Caco-2 (cell line): ENCODE measurements around the gene PLS3. TPM values are rescaled to one million over a fixed set of nuclear protein-coding genes. Genes with fewer than 3 reads are reported as not detected.

Experiments
- BruUV-seq: library from RNA; stranded (reverse); fragments of 400-500 nt; replicated peaks from 2 replicates; lab custom pipeline; 2021; lab: Mats Ljungman, UMichigan
- CTCF ChIA-PET: fragments of 300-600 bp; sonication (Branson Sonifier 250); formaldehyde crosslinking; loops from one replicate; lab custom pipeline; 2022; ENCODE audit warnings: antibody characterized with exemption; lab: Charles Lee
- POLR2A ChIA-PET: fragments of 300-600 bp; sonication (Branson Sonifier 250); formaldehyde crosslinking; loops from one replicate; lab custom pipeline; 2022; ENCODE audit warnings: antibody characterized with exemption; lab: Charles Lee
- DNase-seq, 2 experiments: peaks; one replicate each; pipeline versions ENCODE4 v3.0.0 to v3.0.0-alpha.2; 2020 to 2022
- H3K27me3 ChIP-seq: replicated peaks from 2 replicates; pipeline ENCODE4 v1.6.0; 2011; ENCODE audit warnings: low read length; ENCODE audit not compliant: control insufficient read depth, insufficient read depth
- H3K36me3 ChIP-seq: 2 replicates; pipeline ENCODE4 v1.5.1; 2011; ENCODE audit warnings: low read length; ENCODE audit not compliant: control insufficient read depth, insufficient read depth
- H3K4me1 ChIP-seq: fragments of 250-450 bp; sonication (Bioruptor Pico); 2 replicates; pipeline ENCODE4 v1.5.1; 2020; ENCODE audit warnings: mild to moderate bottlenecking
- H3K4me3 ChIP-seq: 2 replicates; pipeline ENCODE4 v1.5.1; 2011; ENCODE audit warnings: low read depth, mild to moderate bottlenecking, control low read depth, low read length
- H3K9me3 ChIP-seq: fragments of 250-450 bp; sonication (Bioruptor Pico); 2 replicates; pipeline ENCODE4 v1.5.1; 2020; ENCODE audit warnings: mild to moderate bottlenecking, moderate library complexity
- H3K27ac Mint-ChIP-seq: one replicate; pipeline ENCODE4 v1.8.0; 2022; ENCODE audit warnings: mixed read lengths; ENCODE audit not compliant: unreplicated experiment
- H3K27me3 Mint-ChIP-seq: one replicate; pipeline ENCODE4 v1.8.0; 2022; ENCODE audit warnings: mixed read lengths; ENCODE audit not compliant: insufficient read depth, unreplicated experiment
- H3K36me3 Mint-ChIP-seq: one replicate; pipeline ENCODE4 v1.8.0; 2022; ENCODE audit warnings: mild to moderate bottlenecking, mixed read lengths; ENCODE audit not compliant: insufficient read depth, unreplicated experiment
- H3K4me1 Mint-ChIP-seq: one replicate; pipeline ENCODE4 v1.8.0; 2022; ENCODE audit warnings: low read depth, mixed read lengths; ENCODE audit not compliant: unreplicated experiment
- H3K4me3 Mint-ChIP-seq: one replicate; pipeline ENCODE4 v1.8.0; 2022; ENCODE audit warnings: mild to moderate bottlenecking, moderate library complexity, mixed read lengths; ENCODE audit not compliant: unreplicated experiment
- H3K9me3 Mint-ChIP-seq: one replicate; pipeline ENCODE4 v1.8.0; 2022; ENCODE audit warnings: mixed read lengths; ENCODE audit not compliant: unreplicated experiment
- intact Hi-C: fragments of 100-400 bp; cut with micrococcal nuclease; formaldehyde crosslinking; loops from one replicate; pipeline ENCODE4 v1.10.0; 2022; ENCODE audit not compliant: unreplicated experiment
- total RNA-seq: library from RNA; stranded (reverse); gene quantifications from 2 replicates; pipeline ENCODE4 v1.2.3, GENCODE V29; 2022
- TF ChIP-seq, protein P1 (sequence below), 2 experiments: fragments of 200-600 bp in 1 of 2; IDR thresholded peaks; 1 replicate in 1 of 2; 2 replicates in 1 of 2; pipeline versions ENCODE4 v1.5.1 to v1.8.0; 2011 to 2022; ENCODE audit warnings: antibody characterized with exemption in 1 of 2, control low read depth in 1 of 2, inconsistent platforms in 1 of 2, low read depth in 1 of 2, low read length in 1 of 2, mild to moderate bottlenecking in 1 of 2, moderate library complexity in 1 of 2; ENCODE audit not compliant: insufficient read depth in 1 of 2, severe bottlenecking in 1 of 2, unreplicated experiment in 1 of 2

The PLS3 gene
- total RNA-seq, 1 experiment from 2014 or later = 213 TPM

DNA sequence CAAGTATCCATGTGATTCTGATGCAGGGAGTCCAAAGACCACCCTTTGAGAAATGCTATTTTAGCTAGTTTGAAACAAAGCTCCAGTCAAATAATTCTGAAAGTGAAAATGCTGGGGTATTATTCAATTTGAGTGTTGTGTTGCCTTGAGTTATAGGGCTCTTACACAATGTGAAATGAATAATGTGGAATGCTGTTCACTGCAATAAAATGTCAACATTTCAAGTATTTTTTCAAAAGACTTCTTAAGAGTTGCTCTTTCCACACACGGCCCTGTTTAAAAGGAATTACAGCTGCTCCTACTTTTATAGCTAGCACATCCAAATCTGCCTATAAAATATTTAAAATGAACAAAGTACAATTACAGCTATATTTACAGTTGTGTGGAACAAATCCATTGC lies 27.5 kb upstream of the PLS3 start:
- no TSS peak for BruUV-seq
- Histone ChIP-seq H3K36me3 (no peaks in the 10 kb centered on the region), H3K9me3 (no peaks in the 10 kb centered on the region), H3K4me1 (no peaks in the 10 kb centered on the region), H3K4me3 (no peak overlapping the region), H3K27me3 (no peaks in the 10 kb centered on the region)
- ChIA-PET POLR2A (no interaction called here), CTCF (no interaction called here)
- Mint-ChIP-seq H3K27me3 (no peaks in the 10 kb centered on the region), H3K9me3 (no peaks in the 10 kb centered on the region), H3K27ac (no peak overlapping the region), H3K4me1 (no peaks in the 10 kb centered on the region), H3K36me3 (no peaks in the 10 kb centered on the region), H3K4me3 (no peak overlapping the region)
- DNase-seq = no peak
- intact Hi-C loops = no loop called here
- TF ChIP-seq, protein P1, sequence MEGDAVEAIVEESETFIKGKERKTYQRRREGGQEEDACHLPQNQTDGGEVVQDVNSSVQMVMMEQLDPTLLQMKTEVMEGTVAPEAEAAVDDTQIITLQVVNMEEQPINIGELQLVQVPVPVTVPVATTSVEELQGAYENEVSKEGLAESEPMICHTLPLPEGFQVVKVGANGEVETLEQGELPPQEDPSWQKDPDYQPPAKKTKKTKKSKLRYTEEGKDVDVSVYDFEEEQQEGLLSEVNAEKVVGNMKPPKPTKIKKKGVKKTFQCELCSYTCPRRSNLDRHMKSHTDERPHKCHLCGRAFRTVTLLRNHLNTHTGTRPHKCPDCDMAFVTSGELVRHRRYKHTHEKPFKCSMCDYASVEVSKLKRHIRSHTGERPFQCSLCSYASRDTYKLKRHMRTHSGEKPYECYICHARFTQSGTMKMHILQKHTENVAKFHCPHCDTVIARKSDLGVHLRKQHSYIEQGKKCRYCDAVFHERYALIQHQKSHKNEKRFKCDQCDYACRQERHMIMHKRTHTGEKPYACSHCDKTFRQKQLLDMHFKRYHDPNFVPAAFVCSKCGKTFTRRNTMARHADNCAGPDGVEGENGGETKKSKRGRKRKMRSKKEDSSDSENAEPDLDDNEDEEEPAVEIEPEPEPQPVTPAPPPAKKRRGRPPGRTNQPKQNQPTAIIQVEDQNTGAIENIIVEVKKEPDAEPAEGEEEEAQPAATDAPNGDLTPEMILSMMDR (IDR thresholded peaks at IDR 0.05; ENCODE audit: insufficient read depth in 1 of 2, low read depth in 1 of 2, low read length in 1 of 2, severe bottlenecking in 1 of 2, unreplicated experiment in 1 of 2) = no peak

DNA sequence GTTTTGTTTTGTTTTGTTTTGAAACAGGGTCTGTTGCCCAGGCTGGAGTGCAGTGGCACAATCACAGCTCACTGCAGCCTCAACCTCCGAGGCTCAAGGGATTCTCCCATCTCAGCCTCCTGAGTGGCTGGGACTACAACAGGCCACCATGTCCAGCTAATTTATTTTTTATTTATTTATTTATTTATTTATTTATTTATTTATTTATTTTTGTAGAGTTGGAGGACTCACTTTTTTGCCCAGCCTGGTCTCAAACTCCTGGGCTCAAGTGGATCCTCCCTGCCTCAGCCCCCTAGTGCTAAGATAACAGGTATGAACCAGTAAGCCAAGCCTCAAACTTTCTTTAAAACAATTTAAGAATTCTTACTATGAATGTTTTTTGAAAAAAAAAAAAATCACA lies 26.6 kb upstream of the PLS3 start:
- no peak for DNase-seq
- no peak overlapping the region for H3K4me3 Mint-ChIP-seq
- H3K36me3 Mint-ChIP-seq = no peaks in the 10 kb centered on the region
- ChIA-PET POLR2A (no interaction called here), CTCF (no interaction called here)
- TF ChIP-seq, protein P1 (IDR thresholded peaks at IDR 0.05; ENCODE audit: insufficient read depth in 1 of 2, low read depth in 1 of 2, low read length in 1 of 2, severe bottlenecking in 1 of 2, unreplicated experiment in 1 of 2) = no peak
- H3K4me1 Mint-ChIP-seq = no peaks in the 10 kb centered on the region
- no peaks in the 10 kb centered on the region for H3K27me3 Mint-ChIP-seq
- Histone ChIP-seq H3K9me3 (no peaks in the 10 kb centered on the region), H3K27me3 (no peaks in the 10 kb centered on the region), H3K4me1 (no peaks in the 10 kb centered on the region), H3K36me3 (no peaks in the 10 kb centered on the region), H3K4me3 (no peak overlapping the region)
- H3K9me3 Mint-ChIP-seq = no peaks in the 10 kb centered on the region
- no TSS peak for BruUV-seq
- no peak overlapping the region for H3K27ac Mint-ChIP-seq
- intact Hi-C loops = no loop called here

DNA sequence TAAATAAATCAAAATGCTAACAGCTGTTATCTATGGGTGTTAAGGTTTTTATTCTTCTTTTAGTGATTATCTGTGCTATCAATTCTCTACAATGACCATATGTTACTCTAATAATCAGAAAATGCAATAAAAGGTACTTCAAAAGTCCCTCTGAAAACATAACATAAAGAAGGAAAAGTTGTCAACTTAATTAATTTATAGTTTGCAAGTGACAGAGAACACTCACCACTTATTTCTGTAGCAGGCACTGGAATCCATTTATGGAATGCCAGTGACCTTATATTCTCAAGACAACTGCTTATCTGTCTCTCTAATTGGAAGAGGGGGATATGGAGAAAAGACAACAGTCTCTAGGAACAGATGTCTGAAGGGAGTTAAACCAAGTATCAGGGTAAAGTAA lies 25.6 kb upstream of the PLS3 start:
- Histone ChIP-seq H3K36me3 (no peaks in the 10 kb centered on the region), H3K27me3 (no peaks in the 10 kb centered on the region), H3K4me3 (no peak overlapping the region), H3K9me3 (no peaks in the 10 kb centered on the region), H3K4me1 (no peaks in the 10 kb centered on the region)
- H3K4me3 Mint-ChIP-seq = no peak overlapping the region
- TF ChIP-seq, protein P1 (IDR thresholded peaks at IDR 0.05; ENCODE audit: insufficient read depth in 1 of 2, low read depth in 1 of 2, low read length in 1 of 2, severe bottlenecking in 1 of 2, unreplicated experiment in 1 of 2) = no peak
- no peaks in the 10 kb centered on the region for H3K4me1 Mint-ChIP-seq
- H3K36me3 Mint-ChIP-seq = no peaks in the 10 kb centered on the region
- POLR2A ChIA-PET = no interaction called here
- no peaks in the 10 kb centered on the region for H3K9me3 Mint-ChIP-seq
- H3K27me3 Mint-ChIP-seq = no peaks in the 10 kb centered on the region
- intact Hi-C loops = no loop called here
- no peak for DNase-seq
- no peak overlapping the region for H3K27ac Mint-ChIP-seq
- CTCF ChIA-PET = interaction anchor here (0.6 kb wide), 1 partner anchor 504 kb away, joined by 3 read pairs; no protein-coding TSS in a partner anchor
- BruUV-seq = no TSS peak
